Measurements from ENCODE around the gene SLC38A1.
"Not testable (repeated sequence)": the region's sequence is repeated elsewhere in the genome, so short reads cannot be mapped to it uniquely, and the experiment has no call there.

Gene SLC38A1

DNA sequence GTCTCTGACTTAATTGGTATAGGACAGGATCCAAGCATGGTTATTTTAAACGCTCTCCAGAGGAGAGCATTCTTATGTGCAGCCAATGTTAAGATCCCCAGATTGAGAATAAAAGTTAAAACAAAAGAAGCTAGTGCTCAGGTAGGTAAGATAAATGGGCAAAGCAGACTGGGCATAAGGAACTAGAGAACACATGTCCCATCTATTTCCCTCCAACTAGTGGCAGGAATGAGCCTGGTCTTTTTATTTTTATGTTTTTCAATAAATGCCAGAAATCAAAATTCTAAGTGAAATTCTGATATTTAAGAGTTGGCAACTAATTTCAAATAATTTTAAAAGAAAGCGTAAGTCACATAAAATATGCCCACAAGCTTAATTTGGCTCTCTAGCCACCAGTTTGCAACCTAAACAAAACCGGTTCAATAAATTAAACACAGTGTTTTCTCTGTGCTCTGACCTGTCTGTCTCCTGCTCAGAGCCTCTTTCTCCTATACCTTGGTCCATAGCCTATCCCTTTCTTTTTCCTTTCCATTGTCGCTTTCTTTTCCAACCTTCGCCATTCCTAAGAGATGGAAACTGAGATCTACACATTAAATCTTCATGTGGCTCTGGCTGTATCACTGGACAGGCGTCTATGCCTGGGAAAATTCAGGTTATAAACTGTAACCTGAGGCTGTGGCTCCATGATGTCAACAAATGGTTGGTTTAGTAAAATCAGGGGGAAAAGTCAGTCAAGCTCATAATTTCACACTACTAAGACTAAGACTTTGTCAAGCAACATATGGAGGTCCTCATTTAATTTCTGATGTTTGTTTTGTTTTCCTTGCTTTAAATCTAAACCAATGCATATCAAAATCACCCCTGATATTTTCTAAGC is 5.5 kb downstream of the SLC38A1 start:
- DNase-seq, result no peak

DNA sequence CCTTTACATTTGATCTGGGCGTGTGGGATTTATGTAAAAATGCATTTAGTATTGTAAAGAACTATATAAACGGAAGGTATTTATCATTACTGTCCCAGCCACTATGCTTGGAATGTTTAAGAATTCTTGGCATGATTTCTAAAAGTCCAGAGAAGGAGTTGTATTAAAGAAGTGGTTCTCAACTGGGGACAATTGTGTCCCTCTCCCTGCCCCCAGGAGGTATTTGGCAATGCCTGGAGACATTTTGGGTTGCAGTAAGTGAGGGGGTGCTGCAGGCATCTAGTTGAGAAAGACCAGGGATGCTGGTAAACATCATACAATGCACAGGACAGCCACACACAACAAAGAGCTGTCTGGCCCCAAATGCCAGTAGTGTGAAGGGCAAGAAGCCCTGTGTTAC is 7.2 kb downstream of the SLC38A1 start:
- DNase-seq, result no peak

DNA sequence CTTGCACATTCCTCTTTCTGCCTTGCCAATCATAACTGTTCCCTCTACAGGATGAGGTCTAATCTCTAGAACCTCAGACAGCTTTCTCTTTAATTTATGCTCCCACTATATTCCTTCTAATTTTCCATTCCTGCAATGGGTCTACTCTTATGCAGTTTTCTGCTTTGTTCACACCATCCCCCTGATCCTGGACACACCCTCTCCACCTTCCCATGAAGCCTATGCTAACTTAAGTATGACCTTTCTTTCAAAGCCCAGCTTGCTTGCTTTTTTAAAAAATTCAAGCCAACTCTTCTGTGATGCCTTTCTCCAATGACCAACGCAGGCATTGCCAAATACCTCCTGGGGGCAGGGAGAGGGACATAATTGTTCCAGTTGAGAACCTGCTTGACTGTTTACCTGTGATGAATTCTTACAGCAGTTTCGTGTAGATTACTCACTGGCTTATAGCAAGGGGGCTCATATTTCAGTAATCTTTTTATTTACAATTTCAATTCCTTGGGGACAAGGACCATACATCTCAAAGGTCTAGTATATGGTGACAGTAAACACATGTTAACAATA is 7.8 kb downstream of the SLC38A1 start:
- DNase-seq, result no peak

DNA sequence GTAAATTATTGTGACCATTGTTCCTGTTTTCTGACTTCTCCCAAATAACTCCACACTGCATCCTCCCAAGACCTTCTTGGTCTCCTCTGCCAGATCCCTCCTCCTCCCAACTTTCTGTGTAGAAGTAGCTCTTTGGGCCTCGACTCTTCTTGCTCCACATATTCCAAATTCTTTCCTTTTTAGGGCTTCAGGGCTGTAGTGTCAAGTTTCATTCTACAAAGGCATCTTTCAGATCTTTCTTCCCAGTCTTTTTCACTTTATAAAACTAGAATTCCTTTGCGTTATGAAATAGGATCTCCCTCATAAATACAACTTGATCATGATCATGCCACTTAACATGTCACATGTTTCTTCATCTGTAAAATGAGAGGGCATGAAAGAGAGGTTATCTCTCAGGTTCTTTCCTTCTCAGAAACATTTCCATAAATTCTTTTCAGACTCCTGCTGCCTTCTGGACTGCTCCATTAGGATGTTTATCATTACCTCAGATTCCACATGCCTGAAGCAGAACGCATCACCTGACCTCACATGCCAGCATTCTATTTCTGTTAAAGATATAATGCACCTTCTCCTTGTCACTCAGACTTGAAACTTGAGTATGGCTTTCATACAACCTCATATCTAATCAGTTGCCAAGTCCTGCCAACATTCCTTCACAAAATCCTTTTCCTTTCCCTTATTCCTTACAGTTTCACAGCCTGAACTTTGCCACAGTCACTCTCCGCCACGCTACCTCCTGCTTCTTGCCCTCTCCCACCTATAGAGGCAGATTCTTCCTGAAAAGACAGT is 8.5 kb downstream of the SLC38A1 start:
- no peak for DNase-seq

DNA sequence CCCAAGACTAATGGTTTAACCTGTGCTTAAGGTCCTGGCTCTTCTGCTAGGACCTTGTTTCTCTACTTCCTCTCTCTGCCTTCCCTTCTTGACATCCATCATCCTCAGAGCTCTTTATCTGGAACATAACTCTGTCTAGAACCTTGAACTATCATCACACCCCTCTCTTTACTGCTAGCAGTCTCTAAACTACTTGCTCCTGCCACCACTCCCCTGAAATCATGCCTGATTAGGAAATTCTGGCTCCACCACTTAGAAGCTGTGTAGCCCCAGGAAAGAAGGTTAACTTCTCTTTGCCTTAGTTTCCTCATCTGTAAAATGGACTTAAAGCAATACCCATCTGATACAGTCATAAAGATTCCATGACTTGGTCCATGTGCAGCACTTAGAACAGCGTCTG is 9.1 kb downstream of the SLC38A1 start:
- no peak for DNase-seq

DNA sequence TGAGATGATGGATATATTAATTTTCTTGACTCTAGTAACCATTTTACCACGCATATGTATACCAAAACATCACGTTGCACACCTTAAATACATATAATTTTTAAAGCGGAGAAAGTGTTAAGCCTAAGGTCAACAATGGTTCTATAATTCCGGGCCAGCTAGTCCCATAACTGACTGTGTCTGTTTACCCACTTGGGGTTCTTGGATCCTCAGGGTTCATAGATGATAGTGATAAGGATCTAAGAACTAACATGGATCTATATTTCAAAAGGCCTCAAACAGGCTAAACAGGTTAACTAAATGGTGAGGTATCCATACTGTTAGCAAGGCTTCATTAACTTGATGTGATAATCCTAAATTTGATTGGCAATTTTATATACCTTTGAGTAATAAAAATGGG is 9.8 kb downstream of the SLC38A1 start:
- no peak for DNase-seq

DNA sequence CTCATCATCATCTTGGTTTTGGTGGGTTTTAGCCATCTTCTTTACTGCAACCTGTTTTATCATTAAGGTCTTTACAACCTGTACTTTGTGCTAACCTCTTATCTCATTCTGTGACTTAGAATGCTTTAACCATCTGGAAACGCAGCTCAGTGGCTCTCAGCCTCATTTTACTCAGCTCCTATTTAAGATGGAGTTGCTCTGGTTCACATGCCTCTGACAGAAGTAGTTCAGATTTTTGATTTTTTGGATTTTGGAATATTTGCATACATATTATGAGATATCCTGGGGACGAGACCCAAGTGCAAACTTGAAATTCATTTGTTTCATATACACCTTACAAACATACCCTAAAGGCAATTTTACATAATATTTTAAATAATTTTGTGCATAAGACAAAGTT is 10.7 kb downstream of the SLC38A1 start:
- DNase-seq, result no peak

DNA sequence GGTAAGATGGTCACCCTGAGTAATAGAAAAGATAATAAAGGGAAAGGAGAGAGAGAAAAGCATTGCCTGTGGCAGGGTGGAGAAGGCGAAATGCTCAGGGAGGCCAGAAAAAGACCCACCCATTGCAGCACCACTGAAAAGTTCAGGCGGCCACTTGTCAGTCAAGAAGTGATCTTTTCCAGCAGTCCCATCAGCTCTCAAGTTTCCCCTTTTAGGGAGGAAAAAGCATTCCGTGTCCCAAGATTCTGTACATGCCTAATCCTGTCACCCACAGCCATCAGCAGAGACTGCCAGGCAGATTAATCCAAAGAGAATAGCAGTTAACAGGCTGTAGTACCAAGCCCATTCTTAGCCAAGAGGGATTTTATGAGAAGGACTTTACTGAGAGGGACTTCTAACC is 11.9 kb downstream of the SLC38A1 start:
- no peak for DNase-seq

DNA sequence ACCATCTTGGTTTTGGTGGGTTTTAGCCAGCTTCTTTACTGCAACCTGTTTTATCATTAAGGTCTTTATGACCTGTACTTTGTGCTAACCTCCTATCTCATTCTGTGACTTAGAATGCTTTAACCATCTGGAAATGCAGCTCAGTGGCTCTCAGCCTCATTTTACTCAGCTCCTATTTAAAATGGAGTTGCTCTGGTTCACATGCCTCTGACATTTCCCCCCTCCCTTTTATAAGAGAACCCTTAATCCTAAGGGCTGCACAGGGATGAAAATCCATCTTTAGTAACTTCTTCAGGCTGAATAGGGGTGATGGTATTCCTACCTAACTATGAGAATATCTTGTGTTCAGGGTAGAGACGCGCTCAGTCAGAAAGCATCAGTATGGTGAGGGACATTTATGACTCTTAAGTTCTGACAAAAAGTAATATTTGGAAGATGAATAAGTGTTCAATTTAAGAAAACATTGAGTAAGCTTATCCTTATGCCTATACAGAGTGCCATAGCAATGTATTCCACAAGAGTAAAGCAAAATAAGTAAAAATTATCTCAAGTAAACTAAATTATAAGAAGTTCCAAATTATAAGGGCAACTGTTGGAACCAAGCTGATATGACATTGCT is 15.2 kb downstream of the SLC38A1 start:
- DNase-seq, result no peak

DNA sequence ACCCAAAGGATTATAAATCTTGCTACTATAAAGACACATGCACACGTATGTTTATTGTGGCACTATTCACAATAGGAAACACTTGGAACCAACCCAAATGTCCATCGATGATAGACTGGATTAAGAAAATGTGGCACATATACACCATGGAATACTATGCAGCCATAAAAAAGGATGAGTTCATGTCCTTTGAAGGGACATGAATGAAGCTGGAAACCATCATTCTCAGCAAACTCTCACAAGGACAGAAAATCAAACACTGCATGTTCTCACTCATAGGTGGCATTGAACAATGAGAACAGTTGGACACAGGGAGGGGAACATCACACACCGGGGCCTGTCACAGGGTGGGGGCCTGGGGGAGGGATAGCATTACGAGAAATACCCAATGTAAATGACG is 16.8 kb downstream of the SLC38A1 start:
- not testable (repeated sequence) for DNase-seq

DNA sequence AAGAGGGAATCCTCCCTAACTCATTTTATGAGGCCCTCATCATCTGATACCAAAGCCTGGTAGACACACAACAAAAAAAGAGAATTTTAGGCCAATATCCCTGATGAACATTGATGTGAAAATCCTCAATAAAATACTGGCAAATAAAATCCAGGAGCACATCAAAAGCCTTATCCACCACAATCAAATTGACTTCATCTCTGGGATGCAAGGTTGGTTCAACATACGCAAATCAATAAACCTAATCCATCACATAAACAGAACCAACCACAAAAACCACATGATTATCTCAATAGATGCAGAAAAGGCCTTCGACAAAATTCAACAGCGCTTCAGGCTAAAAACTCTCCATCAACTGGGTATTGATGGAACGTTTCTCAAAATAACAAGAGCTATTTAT is 18.9 kb downstream of the SLC38A1 start:
- DNase-seq, result not testable (repeated sequence)

DNA sequence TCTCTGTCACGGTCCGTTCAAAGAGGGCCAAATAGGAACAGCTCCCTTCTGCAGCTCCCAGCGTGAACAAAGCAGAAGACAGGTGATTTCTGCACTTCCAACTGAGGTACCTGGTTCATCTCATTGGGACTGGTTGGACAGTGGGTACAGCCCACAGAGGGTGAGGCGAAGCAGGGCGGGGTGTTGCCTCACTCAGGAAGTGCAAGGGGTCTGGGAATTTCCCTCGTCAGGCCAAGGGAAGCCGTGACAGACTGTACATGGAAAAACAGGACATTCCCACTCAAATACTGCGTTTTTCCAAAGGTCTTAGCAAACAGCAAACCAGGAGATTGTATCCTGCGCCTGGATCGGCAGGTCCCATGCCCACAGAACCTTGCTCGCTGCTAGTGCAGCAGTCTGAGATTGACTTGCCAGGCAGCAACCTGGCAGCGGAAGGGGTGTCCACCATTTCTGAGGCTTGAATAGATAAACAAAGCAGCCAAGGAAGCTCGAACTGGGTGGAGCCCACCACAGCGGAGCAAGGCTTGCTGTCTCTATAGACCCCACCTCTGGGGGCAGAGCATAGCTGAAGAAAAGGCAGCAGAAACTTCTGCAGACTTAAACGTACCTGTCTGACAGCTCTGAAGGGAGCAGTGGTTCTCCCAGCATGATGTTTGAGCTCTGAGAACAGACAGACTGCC is 22.7 kb downstream of the SLC38A1 start:
- DNase-seq, result no peak

DNA sequence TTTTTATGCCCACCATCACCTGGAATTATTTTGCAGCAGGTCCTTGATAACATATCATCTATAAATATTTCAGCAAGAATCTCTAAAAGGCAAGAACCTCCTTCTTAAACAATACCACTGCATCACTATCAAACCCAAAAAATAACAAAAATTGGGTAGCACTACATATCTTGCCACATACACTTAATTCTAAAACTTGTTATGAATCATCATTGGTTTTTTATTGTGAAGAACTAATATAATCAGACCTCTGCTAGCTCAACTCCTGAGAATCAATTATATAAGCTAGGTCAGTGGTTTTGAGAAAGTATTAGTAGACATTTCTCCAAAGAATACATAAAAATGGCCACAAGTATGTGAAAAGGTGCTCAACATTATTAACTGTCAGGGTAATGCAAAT is 23.8 kb downstream of the SLC38A1 start:
- no peak for DNase-seq

DNA sequence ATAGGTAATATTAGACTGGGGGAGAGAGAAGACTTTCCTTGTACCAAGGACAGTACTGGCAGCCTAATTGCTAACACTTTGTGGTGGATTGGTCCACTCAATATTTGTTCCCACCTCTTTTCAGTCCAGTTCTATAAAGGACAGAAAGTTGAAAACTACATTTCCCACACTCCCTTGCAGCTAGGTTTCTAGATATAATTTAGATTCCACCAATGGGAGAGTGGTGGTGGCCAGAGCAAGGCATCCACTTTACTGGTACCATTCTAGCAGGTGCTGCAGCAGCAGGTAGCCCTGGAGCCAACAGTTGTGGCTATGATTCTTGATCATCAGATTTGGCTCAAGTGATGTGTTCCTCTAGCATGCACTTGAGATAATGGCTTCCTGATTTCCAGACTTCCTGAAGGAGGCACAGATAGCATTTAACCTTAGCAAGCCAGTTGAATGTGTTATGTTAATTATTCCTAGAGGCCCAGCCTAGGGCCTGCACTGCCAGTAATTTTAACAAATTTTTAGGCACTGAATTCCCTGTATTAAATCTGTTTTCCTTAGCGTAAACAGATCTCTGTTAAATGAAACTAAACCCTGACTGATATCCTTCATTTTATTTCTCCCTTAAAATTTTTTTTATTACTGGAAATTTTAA is 24.4 kb downstream of the SLC38A1 start:
- no peak for DNase-seq

DNA sequence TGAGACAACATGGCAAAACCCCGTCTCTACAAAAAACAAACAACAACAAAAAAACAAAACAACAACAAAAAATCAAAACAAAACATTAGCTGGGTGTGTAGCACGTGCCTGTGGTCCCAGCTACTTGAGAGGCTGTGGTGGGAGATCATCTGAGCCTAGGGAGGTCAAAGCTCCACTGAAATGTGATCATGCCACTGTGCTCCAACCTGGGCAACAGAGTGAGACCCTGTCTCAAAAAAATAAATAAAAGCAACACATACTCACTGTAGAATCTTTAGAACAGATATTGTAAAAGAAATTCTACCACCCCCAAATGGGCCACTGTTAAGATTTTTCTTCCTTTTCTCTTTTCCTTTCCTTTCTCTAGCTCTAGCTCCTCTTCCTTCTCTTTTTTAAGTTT is 26.3 kb downstream of the SLC38A1 start:
- no peak for DNase-seq

DNA sequence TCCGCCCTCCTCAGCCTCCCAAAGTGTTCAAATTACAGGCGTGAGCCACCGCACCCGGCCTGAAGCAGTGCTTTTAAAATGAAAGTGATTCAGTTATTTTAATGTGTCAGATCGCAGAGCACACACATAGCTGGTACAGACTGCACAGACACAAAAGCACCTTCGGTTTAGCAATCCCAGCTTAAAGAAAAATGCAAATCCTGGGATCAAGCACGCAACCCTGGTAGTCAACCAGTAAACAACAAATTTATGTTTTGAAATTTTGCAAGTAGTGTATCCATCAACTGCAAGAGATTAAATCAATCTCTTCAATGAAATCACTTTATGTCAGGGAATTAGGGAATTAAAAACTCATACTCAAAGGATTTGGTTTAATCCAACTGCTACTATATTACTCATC is 28.4 kb downstream of the SLC38A1 start:
- no peak for DNase-seq

DNA sequence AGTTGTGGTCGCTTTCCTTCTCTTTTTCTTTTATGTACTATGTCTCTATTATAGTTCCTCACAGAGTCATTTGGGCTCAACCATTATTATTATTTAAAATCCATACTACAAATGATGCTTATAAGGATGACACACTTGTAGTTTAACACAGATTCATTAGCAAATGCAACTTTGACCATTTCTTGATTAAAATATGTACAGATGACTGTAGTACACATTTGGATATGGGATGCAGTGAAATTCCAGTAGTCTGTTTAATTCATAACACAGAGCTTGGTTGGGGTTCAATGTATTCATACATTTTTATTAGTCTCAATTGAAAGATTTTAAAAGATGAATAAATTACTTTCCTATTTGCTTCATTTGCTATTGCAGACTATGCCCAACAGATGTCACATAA is 30.0 kb downstream of the SLC38A1 start:
- DNase-seq, result no peak

DNA sequence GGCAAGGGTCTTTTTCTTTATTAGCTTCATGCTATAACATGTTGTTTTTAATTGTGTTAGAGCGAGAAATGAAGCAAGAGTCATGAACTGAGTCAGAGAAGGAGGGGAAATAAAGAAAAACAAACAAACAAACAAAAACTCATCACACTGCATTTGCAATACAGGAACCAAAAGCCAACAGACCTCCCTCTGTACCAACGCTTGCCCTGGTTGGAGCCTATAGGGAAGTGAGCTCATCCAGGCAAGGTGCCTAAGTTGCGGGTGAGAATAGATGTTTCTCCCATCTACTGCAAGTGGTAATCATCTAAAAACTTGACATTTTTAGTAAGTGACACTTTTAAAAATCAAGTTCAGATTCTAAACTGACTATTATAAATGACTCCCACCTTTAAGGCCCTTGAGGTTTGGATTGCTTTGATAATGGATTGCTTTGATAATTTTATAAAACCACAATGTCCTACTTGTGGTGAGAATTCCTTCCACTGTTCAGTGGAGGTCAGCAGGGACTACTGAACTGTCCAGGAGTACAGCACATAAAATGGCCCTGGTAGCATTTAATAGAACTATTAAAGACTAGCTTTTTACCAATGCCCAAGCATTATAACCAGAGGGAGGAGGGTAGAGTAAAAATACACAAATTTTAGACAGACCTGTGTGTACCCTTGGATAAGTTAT is 31.3 kb downstream of the SLC38A1 start:
- no peak for DNase-seq

DNA sequence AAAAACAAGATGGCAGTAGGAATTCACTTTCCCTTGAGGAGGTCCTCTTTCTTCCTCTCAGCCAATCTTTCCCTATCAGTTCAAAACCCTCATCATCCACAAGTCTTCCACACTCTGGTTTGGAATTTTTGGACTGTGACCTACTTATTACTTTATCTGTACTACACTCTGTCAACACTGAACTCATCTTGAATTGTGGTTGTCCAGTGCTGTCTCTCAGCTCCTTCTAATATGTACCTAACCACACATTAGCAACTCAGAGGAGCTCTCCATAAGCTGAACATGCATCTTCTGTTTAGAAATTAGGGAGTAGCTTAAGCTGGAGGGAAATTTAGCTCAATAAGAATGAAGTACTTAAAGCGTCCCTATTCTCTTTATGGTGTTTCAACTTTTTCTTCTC is 34.8 kb downstream of the SLC38A1 start:
- DNase-seq, result no peak

DNA sequence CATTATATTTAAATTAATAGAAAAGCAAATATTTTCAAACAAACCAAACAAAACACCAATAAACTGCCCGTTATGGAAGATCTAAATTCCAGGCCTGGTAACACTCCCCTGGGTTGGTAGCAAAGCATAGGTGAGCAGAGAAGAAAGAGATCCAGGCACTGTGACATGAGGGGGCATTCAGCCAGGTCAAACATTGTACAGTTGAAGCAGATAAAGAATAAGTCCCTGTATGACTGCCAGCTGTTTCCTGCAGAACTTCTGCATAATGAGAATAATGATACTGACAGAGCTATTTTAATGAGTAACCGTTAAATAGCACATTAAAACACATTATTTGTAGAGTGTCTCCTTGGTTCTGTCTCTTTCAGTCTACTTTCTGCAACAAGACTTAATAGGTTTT is 35.4 kb downstream of the SLC38A1 start:
- DNase-seq, result no peak

DNA sequence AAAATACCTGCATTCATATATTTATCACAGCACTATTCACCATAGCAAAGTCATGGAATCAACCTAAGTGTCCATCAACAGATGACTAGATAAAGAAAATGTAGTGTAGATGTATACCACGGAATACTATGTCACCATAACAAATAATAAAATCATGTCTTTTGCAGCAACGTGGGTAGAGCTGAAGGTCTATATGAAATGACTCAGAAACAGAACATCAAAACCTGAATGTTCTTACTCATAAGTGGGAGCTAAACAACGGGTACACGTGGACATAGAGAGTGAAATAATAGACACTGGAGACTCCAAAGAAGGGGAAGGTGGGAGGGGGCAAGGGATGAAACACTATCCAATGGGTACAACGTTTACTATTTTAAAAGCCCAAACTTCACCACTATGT is 37.9 kb downstream of the SLC38A1 start:
- DNase-seq, result peak; percentile 44

DNA sequence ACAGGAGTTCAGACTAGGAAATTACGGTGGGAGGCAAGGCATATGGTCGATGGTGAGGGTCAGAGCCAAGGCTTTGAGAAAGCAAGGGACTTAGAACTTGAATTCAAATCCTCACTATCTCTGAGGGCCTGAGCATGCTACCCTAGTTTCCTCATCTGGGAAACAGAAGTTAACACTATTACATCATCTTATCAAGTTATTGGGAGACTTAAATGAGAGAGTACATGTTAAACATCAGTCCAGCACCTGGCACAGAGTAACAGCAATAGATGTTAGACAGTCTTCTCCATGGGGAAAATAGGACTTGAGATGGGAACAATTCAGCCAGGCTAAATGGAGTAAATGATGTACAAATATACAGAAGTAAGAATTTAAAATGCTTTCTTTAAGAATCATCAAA is 38.5 kb downstream of the SLC38A1 start:
- no peak for DNase-seq
